ENCODE data around the gene PML.

Gene PML

GRCh38 chr15:74042603-74043424 is 48.3 kb downstream of the PML start:
- no peak overlapping the region for H3K4me3 ChIP-seq (ENCODE audit: low read depth, low read length)
- TF ChIP-seq, protein P1, sequence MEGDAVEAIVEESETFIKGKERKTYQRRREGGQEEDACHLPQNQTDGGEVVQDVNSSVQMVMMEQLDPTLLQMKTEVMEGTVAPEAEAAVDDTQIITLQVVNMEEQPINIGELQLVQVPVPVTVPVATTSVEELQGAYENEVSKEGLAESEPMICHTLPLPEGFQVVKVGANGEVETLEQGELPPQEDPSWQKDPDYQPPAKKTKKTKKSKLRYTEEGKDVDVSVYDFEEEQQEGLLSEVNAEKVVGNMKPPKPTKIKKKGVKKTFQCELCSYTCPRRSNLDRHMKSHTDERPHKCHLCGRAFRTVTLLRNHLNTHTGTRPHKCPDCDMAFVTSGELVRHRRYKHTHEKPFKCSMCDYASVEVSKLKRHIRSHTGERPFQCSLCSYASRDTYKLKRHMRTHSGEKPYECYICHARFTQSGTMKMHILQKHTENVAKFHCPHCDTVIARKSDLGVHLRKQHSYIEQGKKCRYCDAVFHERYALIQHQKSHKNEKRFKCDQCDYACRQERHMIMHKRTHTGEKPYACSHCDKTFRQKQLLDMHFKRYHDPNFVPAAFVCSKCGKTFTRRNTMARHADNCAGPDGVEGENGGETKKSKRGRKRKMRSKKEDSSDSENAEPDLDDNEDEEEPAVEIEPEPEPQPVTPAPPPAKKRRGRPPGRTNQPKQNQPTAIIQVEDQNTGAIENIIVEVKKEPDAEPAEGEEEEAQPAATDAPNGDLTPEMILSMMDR (IDR thresholded peaks at IDR 0.05; ENCODE audit: low read depth, low read length): no peak

GRCh38 chr15:74043425-74044266 is 49.1 kb downstream of the PML start:
- TF ChIP-seq, protein P1 (IDR thresholded peaks at IDR 0.05; ENCODE audit: low read depth, low read length): no peak
- no peak overlapping the region for H3K4me3 ChIP-seq (ENCODE audit: low read depth, low read length)

DNA sequence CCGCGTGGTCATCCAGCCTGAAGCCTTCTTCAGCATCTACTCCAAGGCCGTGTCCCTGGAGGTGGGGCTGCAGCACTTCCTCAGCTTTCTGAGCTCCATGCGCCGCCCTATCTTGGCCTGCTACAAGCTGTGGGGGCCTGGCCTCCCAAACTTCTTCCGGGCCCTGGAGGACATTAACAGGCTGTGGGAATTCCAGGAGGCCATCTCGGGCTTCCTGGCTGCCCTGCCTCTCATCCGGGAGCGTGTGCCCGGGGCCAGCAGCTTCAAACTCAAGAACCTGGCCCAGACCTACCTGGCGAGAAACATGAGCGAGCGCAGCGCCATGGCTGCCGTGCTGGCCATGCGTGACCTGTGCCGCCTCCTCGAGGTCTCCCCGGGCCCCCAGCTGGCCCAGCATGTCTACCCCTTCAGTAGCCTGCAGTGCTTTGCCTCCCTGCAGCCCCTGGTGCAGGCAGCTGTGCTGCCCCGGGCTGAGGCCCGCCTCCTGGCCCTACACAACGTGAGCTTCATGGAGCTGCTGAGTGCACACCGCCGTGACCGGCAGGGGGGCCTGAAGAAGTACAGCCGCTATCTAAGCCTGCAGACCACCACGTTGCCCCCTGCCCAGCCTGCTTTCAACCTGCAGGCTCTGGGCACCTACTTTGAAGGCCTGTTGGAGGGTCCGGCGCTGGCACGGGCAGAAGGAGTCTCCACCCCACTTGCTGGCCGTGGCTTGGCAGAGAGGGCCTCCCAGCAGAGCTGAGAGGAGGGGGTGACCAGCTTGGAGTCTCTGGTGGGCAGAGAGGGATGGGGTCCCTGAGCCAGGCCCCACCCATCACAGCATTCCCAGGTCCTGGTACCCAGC is 50.0 kb downstream of the PML start:
- TF ChIP-seq, protein P1 (IDR thresholded peaks at IDR 0.05; ENCODE audit: low read depth, low read length): no peak
- H3K4me3 ChIP-seq (ENCODE audit: low read depth, low read length): no peak overlapping the region

- no peak overlapping the region for H3K4me3 ChIP-seq (ENCODE audit: low read depth, low read length)
- TF ChIP-seq, protein P1 (IDR thresholded peaks at IDR 0.05; ENCODE audit: low read depth, low read length): no peak
These were observed 50.7 kb downstream of the PML start for GRCh38 chr15:74045184-74045583.

DNA sequence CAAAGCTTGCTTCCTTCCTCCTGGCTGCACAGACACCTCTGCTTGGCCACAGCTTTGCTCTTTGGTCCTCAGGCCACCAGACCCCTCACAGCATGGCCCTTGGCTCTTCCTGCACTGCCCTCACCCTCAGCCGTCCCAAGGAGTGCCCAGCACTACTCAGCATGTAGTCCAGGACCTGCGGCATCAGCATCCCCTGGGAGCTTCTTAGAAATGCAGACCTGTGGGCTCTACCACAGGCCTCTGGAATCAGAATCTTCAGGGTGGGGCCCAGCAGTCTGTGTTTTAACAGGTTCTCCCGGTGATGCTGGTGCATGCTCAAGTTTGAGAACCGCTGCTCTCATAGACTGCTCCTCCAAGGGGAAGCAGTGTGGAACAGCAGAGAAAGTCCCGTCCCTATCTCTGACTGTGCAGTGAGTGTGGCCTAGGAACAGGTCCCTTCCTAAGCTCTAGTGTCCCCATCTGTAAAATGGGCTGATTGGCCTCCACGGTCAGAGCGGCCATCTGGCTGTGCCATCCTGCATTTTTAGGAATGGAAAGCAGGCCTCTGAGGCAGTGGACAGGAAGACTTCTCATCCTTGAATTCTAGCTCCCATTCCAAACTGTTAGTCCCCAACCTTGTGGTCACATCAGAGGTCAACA is 51.2 kb downstream of the PML start:
- TF ChIP-seq, protein P1 (IDR thresholded peaks at IDR 0.05; ENCODE audit: low read depth, low read length): no peak
- H3K4me3 ChIP-seq (ENCODE audit: low read depth, low read length): no peak overlapping the region

DNA sequence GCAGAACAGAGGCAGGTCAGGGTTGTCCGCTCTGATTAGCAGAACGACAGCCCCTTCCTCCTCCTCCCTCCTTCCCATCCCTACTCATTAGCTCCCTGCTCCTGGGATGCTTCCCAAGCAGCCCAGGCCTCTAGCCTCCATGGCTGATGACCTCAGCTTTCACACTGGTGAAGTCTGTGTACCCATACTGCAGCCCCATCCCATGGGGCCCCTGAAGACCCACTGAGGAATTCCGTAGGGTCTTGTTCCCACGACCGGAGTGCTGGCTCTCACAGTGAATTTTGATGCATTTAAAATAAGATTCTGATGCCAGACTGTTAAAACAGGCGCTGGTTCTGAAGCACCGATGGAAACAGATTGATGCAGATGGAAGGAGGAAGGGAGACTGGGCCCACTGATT is 51.8 kb downstream of the PML start:
- H3K4me3 ChIP-seq (ENCODE audit: low read depth, low read length): no peak overlapping the region
- TF ChIP-seq, protein P1 (IDR thresholded peaks at IDR 0.05; ENCODE audit: low read depth, low read length): no peak

Data from WI38 (cell line).